ENCODE results near the gene MORC3.

GRCh38 chr21:36412916-36413315 is 92.9 kb downstream of the MORC3 start:
- TF ChIP-seq CTCF (IDR thresholded peaks at IDR 0.05; ENCODE audit: low read depth, low read length) = no peak
- TF ChIP-seq POLR2A (IDR thresholded peaks at IDR 0.05; ENCODE audit: extremely low read depth, insufficient read length) = no peak
- no peak for TF ChIP-seq MAX (IDR thresholded peaks at IDR 0.05; ENCODE audit: low read depth, low read length)
- TF ChIP-seq MYC (IDR thresholded peaks at IDR 0.05; ENCODE audit: low read depth, low read length) = no peak
